GM21515 (cell line): ENCODE data around the gene KRTAP5-3.
"Not testable (repeated sequence)": the region's sequence is repeated elsewhere in the genome, so short reads cannot be mapped to it uniquely, and the experiment has no call there.

Experiments
- ATAC-seq: cut with Tn5 transposase; IDR thresholded peaks from one replicate; pipeline ENCODE4 v1.9.1; 2021; ENCODE audit not compliant: unreplicated experiment

Gene KRTAP5-3

GRCh38 chr11:1622086-1622485 is 13.8 kb upstream of the KRTAP5-3 start, which contains the start of gene KRTAP5-4:
Gene KRTAP5-4 (minus strand): TSS chr11:1622138. CDS start chr11:1622093, 45 bp downstream.
- ATAC-seq, result no peak

GRCh38 chr11:1619449-1619848 is 11.2 kb upstream of the KRTAP5-3 start:
- no peak for ATAC-seq

- no peak for ATAC-seq
These were observed 10.0 kb upstream of the KRTAP5-3 start for GRCh38 chr11:1618231-1618630.

- ATAC-seq, result not testable (repeated sequence)
These were observed 362 bp downstream of the KRTAP5-3 start for GRCh38 chr11:1607901-1608300.

- not testable (repeated sequence) for ATAC-seq
These were observed 962 bp downstream of the KRTAP5-3 start for GRCh38 chr11:1607156-1607845.

GRCh38 chr11:1605923-1606322 is 2.3 kb downstream of the KRTAP5-3 start:
- peak; percentile 89 for ATAC-seq

GRCh38 chr11:1604711-1605110 is 3.6 kb downstream of the KRTAP5-3 start:
- no peak for ATAC-seq

GRCh38 chr11:1604181-1604580 is 4.1 kb downstream of the KRTAP5-3 start:
- no peak for ATAC-seq

GRCh38 chr11:1603629-1604028 is 4.6 kb downstream of the KRTAP5-3 start:
- no peak for ATAC-seq

- ATAC-seq, result not testable (repeated sequence)
These were observed 6.6 kb downstream of the KRTAP5-3 start for GRCh38 chr11:1601663-1602062.

GRCh38 chr11:1600626-1601025 is 7.6 kb downstream of the KRTAP5-3 start:
- ATAC-seq, result no peak

- no peak for ATAC-seq
These were observed 9.4 kb downstream of the KRTAP5-3 start for GRCh38 chr11:1598816-1599215.

- ATAC-seq, result not testable (repeated sequence)
These were observed 9.9 kb downstream of the KRTAP5-3 start for GRCh38 chr11:1598406-1598805.

GRCh38 chr11:1597994-1598380 is 10.3 kb downstream of the KRTAP5-3 start, which contains the start of gene KRTAP5-2:
Gene KRTAP5-2 (minus strand): TSS chr11:1598294. CDS start chr11:1598250, 44 bp downstream.
- no peak for ATAC-seq

- no peak for ATAC-seq
These were observed 10.8 kb downstream of the KRTAP5-3 start for GRCh38 chr11:1597331-1597993.

GRCh38 chr11:1596576-1597121 is 11.6 kb downstream of the KRTAP5-3 start:
- not testable (repeated sequence) for ATAC-seq

- ATAC-seq, result not testable (repeated sequence)
These were observed 12.2 kb downstream of the KRTAP5-3 start for GRCh38 chr11:1595994-1596575.

GRCh38 chr11:1592628-1593027 is 15.6 kb downstream of the KRTAP5-3 start:
- no peak for ATAC-seq

- ATAC-seq, result no peak
These were observed 18.3 kb downstream of the KRTAP5-3 start for GRCh38 chr11:1589996-1590395.

- ATAC-seq, result not testable (repeated sequence)
These were observed 18.9 kb downstream of the KRTAP5-3 start for GRCh38 chr11:1589191-1589963.

GRCh38 chr11:1586699-1587098 is 21.6 kb downstream of the KRTAP5-3 start:
- ATAC-seq, result no peak
